Renal pelvis (tissue), 3 donors: ENCODE measurements around the gene MFN2. TPM values are rescaled to one million over a fixed set of nuclear protein-coding genes. Genes with fewer than 3 reads are reported as not detected.

Experiments
- polyA plus RNA-seq, 3 donors: library from polyadenylated mRNA; unstranded; fragments of 120-200 nt; gene quantifications; one replicate each; pipeline ENCODE4 v1.2.1, GENCODE V29; 2013; ENCODE audit not compliant: insufficient read length in 3 of 3

Gene MFN2
- polyA plus RNA-seq, 3 donors, result 69.7 to 70.9 (median 70.0) TPM

Other genes starting within 250 kb of the MFN2 start
- gene AGTRAP, start 244.3 kb upstream of the MFN2 start, polyA plus RNA-seq, result 10 to 100 TPM; 53.1 to 53.9 (median 53.7) TPM
- under 1 TPM in 2 of 3 donors, not detected in 1; 0.09 to 0.54 TPM for gene C1orf167, start 218.3 kb upstream of the MFN2 start, polyA plus RNA-seq
- 10 to 100 TPM; 18.9 to 27.1 (median 26.5) TPM for gene MTHFR, start 174.5 kb upstream of the MFN2 start, polyA plus RNA-seq
- 10 to 100 TPM; 16.9 to 29.8 (median 24.0) TPM for gene CLCN6, start 174.3 kb upstream of the MFN2 start, polyA plus RNA-seq
- gene NPPA, start 132.7 kb upstream of the MFN2 start, polyA plus RNA-seq, result 1 to 10 TPM in 1 of 3 donors, under 1 TPM in 2; 0.56 to 1.2 (median 0.65) TPM
- not detected for gene NPPB, start 121.5 kb upstream of the MFN2 start, polyA plus RNA-seq
- gene KIAA2013, start 54.0 kb upstream of the MFN2 start, polyA plus RNA-seq, result 10 to 100 TPM; 44.9 to 53.5 (median 49.9) TPM
- 100 to 1,000 TPM in 1 of 3 donors, 10 to 100 TPM in 2; 95.0 to 120 (median 98.6) TPM for gene PLOD1, start 45.7 kb upstream of the MFN2 start, polyA plus RNA-seq
- 10 to 100 TPM; 30.2 to 36.5 (median 30.9) TPM for gene MIIP, start 39.1 kb downstream of the MFN2 start, polyA plus RNA-seq
- under 1 TPM; 0.54 to 0.62 (median 0.58) TPM for gene TNFRSF8, start 82.9 kb downstream of the MFN2 start, polyA plus RNA-seq
- 1 to 10 TPM; 5.7 to 7.3 (median 5.9) TPM for gene TNFRSF1B, start 186.5 kb downstream of the MFN2 start, polyA plus RNA-seq
- gene VPS13D, start 249.6 kb downstream of the MFN2 start, polyA plus RNA-seq, result 10 to 100 TPM; 26.8 to 31.3 (median 27.1) TPM